HK-2 (cell line): ENCODE data around the gene DNAH10.

Source experiments
- DNase-seq: peaks from one replicate; pipeline ENCODE4 v3.0.0-alpha.2; 2018; ENCODE audit not compliant: unreplicated experiment

The DNAH10 gene

DNA sequence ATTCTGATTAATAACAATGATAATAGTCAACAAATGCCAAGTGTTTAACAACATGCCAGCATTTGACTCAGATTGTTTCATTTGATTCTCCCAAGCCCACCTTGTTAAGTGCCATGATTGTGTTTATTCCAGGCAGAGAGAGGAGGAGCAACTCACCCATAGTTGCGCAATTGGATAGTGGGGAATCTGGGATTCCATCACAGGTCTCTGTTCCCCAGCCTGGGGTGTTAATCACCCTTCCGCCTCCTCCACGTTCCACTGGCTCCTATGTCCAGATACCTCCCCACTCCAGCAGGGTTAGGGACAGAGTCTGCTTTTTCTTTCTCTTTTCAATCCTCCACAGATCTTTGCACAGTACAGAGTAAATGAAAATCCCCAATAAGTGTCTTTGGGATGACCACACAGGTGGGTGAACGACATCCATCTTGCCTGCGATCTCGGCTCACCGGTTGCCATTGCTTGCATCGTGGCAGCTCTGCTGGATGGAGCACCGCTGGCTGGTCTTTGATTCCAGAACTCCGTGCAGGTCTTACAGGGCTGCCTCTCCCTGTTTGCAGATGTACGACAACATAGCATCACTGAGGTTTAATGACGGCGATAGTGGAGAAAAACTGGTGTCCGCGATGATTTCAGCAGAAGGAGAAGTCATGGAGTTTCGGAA lies 78.8 kb downstream of the DNAH10 start:
- no peak for DNase-seq

DNA sequence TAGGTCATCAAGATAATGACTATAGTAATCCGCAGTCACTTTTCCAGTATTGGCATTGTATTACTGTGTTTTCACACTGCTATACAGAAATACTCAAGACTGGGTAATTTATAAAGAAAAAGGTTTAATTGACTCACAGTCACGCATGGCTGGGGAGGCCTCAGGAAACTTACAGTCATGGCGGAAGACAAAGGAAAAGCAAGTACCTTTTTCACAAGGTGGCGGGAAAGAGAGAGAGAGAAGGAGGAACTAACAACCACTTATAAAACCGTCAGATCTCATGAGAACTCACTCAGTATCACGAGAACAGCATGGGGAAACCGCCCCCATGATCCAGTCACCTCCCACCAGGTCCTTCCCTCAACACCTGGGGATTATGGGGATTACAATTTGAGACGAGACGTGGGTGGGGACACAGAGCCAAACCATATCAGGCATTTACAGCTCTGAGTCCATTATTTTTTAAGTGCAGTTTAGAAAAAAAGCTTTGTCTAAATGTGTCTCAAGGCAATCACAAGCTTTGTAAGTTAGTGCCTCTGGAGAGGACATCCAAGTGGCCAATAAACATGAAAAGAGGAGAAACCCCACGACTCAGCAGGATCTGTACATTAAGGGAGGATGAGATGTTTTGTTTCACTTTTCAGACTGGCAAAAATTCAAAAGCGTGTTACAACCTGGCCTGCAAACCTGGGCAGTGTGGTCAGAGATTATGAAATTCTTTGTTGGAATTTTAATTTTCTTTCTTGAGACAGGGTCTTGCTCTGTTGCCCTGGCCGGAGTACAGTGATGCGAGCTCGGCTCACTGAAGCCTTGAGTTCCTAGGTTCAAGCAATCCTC lies 82.0 kb downstream of the DNAH10 start:
- DNase-seq, result no peak

DNA sequence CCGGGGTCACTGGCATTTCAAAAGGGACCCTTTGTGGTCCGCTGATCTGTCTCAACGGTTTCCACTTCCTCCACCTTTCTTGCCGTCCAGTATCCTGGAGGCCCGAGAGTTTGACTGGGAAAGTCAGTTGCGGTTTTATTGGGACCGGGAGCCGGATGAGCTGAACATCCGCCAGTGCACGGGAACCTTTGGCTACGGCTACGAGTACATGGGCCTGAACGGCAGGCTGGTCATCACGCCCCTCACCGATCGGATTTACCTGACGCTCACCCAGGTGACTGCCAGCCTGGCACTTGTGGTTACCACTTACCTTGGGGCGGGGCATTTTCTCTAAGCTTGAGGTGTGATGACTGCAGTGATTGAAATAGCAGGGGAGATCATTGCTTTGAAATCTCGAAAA lies 83.8 kb downstream of the DNAH10 start:
- no peak for DNase-seq

- no peak for DNase-seq
Measured at GRCh38 chr12:123846340-123846739, 84.2 kb downstream of the DNAH10 start.

- no peak for DNase-seq
Measured at GRCh38 chr12:123847019-123847418, 84.9 kb downstream of the DNAH10 start.

DNA sequence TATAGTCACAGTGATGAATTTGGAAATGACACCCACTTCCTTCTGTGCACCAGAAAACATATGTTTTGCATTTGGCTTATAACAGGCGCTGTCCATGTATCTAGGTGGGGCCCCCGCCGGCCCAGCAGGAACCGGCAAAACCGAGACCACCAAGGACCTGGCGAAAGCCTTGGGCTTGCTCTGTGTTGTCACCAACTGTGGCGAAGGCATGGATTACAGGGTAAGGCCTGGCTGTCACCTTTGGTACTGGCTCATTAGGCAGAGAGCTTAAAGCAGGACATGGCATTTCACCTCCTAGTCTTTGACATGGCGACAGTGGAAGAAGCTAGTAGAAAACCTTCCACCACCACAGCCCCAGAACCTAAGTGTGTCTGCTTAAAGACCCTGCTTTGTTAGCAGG lies 85.8 kb downstream of the DNAH10 start:
- no peak for DNase-seq

DNA sequence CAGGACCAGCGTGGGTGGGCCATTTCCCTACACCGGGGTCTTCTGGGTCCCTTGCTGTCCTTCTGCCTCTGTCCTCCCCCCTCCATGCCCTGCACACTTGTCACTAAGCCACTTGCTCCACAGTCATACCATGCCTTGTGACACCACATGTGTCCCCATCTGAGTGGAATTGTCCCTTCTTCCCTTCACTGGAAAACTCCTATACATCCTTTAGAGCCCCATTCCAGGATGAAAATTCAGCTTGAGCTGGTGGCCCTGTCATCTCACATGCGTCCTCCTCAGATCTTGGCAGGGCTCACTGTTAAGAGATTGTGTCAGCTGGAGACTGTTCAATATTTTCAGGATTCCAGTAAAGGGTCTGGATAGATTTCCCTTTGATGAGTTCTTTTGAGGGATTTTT lies 87.4 kb downstream of the DNAH10 start:
- no peak for DNase-seq

GRCh38 chr12:123850246-123851134 lies 88.4 kb downstream of the DNAH10 start:
- no peak for DNase-seq

- no peak for DNase-seq
Measured at GRCh38 chr12:123853396-123854070, 91.4 kb downstream of the DNAH10 start.

DNA sequence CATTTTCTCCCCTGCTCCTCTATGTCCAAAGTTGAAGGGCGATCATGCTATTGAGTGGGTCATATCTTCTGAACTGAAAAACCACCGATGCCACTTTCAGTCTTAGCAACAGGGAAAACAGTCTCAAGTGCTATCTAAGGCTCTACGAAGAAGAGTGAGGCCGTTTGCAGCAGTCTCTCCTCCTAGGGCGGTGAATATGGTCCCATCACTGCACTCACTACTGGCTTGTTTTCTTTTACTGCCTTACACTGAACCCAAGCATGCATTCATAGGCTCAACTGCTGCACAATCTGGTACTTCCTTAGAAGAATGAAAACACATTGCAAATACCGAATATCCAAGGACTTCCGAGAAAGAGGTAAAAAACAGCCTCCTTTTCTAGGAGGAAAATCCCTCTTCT lies 92.1 kb downstream of the DNAH10 start:
- no peak for DNase-seq

GRCh38 chr12:123854918-123855317 lies 92.8 kb downstream of the DNAH10 start:
- no peak for DNase-seq

DNA sequence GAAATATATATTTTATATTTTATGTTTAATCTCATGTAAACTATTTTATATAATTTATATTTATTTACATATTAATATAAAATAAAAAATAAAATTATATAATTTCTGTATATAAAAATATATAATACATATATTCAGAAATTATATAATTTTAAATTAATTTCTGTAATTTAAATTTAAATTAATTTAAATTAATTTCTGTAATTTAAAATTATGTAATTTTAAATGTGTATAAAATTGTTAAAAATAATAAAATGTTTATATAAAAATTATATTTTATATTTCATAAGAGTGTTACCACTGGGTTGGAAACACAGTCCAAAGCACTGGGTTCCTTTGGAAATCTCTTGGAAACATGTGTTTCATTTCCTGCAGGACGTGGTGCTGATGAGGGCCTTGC lies 94.6 kb downstream of the DNAH10 start:
- DNase-seq, result no peak

GRCh38 chr12:123858176-123858575 lies 96.1 kb downstream of the DNAH10 start:
- DNase-seq, result no peak

DNA sequence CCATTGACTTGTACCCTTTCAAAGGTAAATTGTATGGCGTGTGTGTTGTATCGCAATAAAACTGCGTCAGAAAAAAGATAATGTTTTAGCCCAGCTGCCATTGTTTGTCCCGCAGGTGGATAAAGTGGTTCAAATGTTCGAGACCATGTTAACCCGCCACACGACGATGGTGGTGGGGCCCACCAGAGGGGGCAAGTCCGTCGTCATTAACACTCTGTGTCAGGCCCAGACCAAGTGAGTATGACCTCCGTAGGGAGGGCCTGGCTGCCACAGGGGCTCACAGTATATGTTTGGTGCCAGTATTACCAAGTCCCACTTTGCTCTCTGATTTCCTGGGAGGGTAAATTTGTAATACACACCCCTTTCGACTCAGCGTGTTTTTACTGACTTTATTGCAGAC lies 96.9 kb downstream of the DNAH10 start:
- DNase-seq, result no peak

- no peak for DNase-seq
Measured at GRCh38 chr12:123860377-123860776, 98.3 kb downstream of the DNAH10 start.

DNA sequence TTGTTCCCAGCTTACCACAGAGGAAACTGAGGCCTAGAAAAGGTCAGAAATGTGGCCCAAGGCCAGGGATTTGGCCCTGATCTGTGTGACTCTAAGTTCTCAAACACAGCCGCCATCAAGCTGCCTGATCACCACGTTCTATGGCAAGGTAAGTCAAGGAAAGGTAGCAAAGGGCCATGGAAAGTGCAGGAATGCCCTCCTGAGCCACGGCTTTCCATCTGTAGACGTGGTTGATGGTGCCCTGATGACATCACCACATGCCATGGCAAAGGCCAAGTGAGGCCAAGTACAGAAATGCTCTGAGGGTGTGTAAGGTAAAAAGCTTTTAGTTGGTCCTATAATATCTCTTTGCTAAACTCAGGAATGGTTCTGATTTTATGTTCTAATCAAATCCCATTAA lies 99.3 kb downstream of the DNAH10 start:
- no peak for DNase-seq

GRCh38 chr12:123867141-123867540 lies 105.0 kb downstream of the DNAH10 start:
- no peak for DNase-seq

DNA sequence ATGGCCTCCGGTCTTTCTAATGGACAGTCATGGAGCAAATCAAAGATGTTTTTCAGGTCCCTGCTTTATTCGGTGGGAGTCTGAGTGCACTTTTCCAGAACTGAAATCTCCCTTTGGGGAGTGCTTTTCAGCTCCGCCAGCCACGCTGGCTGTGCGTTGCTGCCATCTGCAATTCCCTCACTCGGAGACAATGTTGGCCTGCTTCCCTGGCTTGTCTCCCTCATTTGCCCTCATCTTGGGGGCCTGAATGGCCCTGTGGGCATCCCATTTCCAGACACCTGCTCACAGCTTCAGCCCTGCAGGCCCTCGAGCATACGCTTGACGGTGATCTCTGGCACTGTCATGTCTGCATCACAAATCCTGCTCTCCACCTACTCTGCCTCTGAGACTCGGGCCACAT lies 106.7 kb downstream of the DNAH10 start:
- DNase-seq, result no peak

DNA sequence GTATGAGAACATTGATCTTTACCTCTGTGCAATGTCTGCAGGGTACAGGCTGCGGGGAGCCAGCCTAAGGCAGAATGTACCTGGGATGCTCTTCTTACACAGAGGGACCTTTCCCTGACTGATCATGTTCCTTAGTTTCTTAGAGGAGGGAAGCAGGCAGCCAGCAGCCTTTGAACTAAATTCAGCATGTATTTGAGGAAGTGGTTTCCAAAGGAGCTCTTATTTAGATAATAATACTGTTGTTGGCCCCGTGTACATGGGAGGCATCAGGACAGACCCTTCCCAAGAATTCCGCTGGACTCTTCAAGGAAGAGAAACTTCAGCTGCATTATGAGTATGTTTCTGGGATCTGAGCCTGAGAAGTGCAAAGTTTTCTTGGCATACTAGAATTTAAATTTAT lies 111.7 kb downstream of the DNAH10 start:
- no peak for DNase-seq

DNA sequence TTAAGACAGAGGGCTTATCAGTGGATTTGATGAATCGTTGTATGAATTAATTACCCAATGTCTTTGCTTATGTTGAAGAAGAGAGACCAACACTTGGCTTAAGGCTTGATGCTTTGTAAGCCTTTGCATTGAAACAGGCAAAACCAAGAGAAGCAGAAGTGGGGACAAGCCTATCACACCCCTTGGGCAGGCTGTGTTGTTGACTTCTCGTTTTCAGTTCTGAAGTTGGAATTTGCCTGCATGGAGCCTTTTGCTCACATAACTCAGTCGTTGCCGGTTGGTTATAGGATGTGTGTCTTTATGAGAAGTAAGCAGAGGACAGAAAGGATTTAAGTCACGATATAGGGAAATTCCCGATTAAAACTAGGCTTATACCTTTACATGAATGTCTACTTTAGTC lies 115.9 kb downstream of the DNAH10 start:
- DNase-seq, result no peak

DNA sequence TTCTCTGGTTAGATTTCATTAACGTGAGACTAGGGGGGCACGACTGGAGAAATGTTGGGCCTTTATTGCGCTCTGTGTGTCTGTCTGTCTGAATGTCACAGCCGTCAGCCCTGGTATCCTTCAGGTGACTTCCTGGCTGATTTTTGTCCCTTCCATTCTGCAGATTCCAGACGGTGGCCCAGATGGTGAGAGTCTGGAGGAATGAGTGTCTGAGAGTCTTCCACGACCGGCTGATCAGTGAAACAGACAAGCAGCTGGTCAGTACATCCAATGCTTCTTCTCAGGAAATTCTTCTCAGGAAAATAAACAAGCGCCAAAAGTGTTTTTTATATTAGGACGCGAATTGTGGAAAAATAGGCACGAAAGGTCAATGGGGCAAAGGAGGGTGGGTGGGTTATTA lies 117.0 kb downstream of the DNAH10 start:
- DNase-seq, result no peak

DNA sequence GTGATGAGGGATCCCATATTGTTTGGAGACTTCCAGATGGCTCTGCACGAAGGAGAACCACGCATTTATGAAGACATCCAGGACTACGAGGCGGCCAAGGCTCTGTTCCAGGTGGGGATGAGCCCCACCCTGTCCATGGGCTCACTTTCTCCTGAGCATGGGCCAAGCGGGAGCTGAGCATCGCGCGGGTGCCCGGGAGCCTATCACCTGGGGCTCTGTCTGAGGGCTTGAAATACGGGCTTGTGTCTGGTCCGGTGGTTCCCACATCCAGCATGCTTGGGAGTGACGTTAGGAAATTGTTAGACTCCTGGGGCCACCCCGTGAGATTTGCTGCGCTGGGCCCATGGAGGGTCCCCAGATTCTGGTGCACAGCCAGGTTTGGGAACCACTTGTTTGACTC lies 117.6 kb downstream of the DNAH10 start:
- no peak for DNase-seq
